Activated CD4-positive, alpha-beta T cell treated with anti-CD3 and anti-CD28 coated beads, Interleukin-2, amount 50 U/mL, for 4 hours (primary cell): Measurements from ENCODE around the gene ANKRD2.
"Not testable (repeated sequence)": the region's sequence is repeated elsewhere in the genome, so short reads cannot be mapped to it uniquely, and the experiment has no call there.

Source experiments
- DNase-seq, 2 experiments: peaks; one replicate each; pipeline ENCODE4 v3.0.0-alpha.2; 2020

The ANKRD2 gene

GRCh38 chr10:97574374-97575126 is 2.0 kb downstream of the ANKRD2 start:
- DNase-seq = no peak

GRCh38 chr10:97575127-97575668 is 2.6 kb downstream of the ANKRD2 start:
- DNase-seq = no peak

- not testable (repeated sequence) for DNase-seq
Measured at GRCh38 chr10:97576487-97576886, 3.9 kb downstream of the ANKRD2 start.

GRCh38 chr10:97577701-97578100 is 5.1 kb downstream of the ANKRD2 start:
- DNase-seq = no peak

- DNase-seq = no peak
Measured at GRCh38 chr10:97578171-97578844, 5.7 kb downstream of the ANKRD2 start.

- DNase-seq = no peak
Measured at GRCh38 chr10:97580421-97581367, 8.1 kb downstream of the ANKRD2 start.

GRCh38 chr10:97582169-97582568 is 9.6 kb downstream of the ANKRD2 start:
- DNase-seq = no peak

- no peak for DNase-seq
Measured at GRCh38 chr10:97583476-97583875, 10.9 kb downstream of the ANKRD2 start.

- no peak for DNase-seq
Measured at GRCh38 chr10:97584060-97584797, 11.7 kb downstream of the ANKRD2 start, which contains the start of gene HOGA1. TSS of gene HOGA1 (plus strand) at chr10:97584389. CDS start at chr10:97584704, 315 bp downstream.

- no peak for DNase-seq
Measured at GRCh38 chr10:97584798-97585438, 12.3 kb downstream of the ANKRD2 start.

GRCh38 chr10:97585439-97585811 is 12.8 kb downstream of the ANKRD2 start:
- no peak for DNase-seq

- DNase-seq = no peak
Measured at GRCh38 chr10:97587183-97587582, 14.6 kb downstream of the ANKRD2 start.

- no peak for DNase-seq
Measured at GRCh38 chr10:97589479-97589878, 16.9 kb downstream of the ANKRD2 start, which contains the start of gene C10orf62. TSS of gene C10orf62 (plus strand) at chr10:97589721. CDS start at chr10:97589898, 177 bp downstream.

- DNase-seq = no peak
Measured at GRCh38 chr10:97590082-97590747, 17.6 kb downstream of the ANKRD2 start.

GRCh38 chr10:97590748-97591495 is 18.3 kb downstream of the ANKRD2 start:
- no peak for DNase-seq

- DNase-seq = no peak
Measured at GRCh38 chr10:97593421-97593820, 20.8 kb downstream of the ANKRD2 start.

GRCh38 chr10:97596101-97597082 is 23.8 kb downstream of the ANKRD2 start:
- DNase-seq = no peak

GRCh38 chr10:97597778-97598177 is 25.2 kb downstream of the ANKRD2 start:
- DNase-seq = no peak
